GM21528 (cell line): ENCODE results near the gene RAD51B.
"Not testable (repeated sequence)": the region's sequence is repeated elsewhere in the genome, so short reads cannot be mapped to it uniquely, and the experiment has no call there.

Source experiments
- ATAC-seq: cut with Tn5 transposase; IDR thresholded peaks from one replicate; pipeline ENCODE4 v1.9.1; 2021; ENCODE audit warnings: mild to moderate bottlenecking, moderate library complexity; ENCODE audit not compliant: unreplicated experiment, low FRiP score

The RAD51B gene

GRCh38 chr14:68103853-68104252 is 284.3 kb downstream of the RAD51B start:
- ATAC-seq, result no peak

GRCh38 chr14:68104518-68104917 is 284.9 kb downstream of the RAD51B start:
- no peak for ATAC-seq

DNA sequence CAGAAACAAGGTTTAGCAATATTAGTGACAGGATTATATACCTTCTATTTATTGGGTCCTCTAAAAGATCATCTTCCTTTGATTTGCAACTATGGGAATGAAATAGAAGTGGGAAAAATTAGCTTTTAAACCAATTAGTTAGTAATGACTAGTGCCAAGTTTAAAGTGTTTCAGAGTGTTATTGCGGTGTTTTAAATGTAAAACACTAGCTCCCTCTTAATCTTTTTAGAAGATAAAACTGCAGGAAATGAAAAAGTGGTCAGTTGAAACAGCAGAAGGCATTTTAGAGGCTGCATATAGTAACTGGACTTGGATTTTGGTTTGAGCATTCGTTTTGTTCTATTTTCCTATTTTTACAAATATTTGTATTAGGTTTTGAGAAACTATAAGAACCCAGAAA is 286.2 kb downstream of the RAD51B start:
- ATAC-seq, result no peak

DNA sequence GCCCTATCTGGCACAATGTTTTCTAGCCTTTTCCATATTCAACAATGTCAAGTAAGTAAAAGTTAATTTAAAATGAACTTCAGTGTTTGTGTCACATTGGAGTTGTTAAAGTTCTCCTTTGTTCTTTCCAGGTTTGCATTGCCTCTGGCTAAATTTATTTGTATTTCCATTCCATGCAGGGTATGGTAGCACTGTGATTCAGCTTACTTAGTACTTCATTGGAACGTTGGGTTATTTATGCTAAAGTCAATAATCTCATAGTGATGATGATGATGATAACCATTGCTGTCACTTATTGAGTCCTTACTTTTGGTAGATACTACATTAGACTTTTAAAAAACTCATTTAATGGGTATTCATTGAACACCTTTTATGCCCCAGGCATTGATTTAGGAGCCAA is 286.9 kb downstream of the RAD51B start:
- ATAC-seq, result no peak

DNA sequence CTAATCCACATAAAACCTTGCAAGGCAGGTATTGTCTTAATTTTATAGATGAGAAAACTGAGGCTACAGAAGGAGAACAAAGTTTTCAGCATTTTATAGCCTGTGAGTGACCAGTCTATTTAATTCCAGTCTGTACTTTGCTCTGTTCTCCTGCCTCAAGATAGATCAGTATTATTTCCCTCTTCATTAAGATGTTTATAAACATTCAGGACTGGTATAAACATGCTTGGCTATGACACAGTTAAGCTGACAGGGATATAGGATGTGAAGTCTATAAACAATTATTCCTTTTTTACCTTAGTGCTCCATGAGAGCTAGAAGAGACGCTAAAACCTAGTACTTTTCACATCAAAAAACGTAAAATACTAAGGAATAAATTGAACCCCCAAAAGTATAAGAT is 287.3 kb downstream of the RAD51B start:
- ATAC-seq, result no peak

GRCh38 chr14:68109132-68109900 is 289.7 kb downstream of the RAD51B start:
- no peak for ATAC-seq

DNA sequence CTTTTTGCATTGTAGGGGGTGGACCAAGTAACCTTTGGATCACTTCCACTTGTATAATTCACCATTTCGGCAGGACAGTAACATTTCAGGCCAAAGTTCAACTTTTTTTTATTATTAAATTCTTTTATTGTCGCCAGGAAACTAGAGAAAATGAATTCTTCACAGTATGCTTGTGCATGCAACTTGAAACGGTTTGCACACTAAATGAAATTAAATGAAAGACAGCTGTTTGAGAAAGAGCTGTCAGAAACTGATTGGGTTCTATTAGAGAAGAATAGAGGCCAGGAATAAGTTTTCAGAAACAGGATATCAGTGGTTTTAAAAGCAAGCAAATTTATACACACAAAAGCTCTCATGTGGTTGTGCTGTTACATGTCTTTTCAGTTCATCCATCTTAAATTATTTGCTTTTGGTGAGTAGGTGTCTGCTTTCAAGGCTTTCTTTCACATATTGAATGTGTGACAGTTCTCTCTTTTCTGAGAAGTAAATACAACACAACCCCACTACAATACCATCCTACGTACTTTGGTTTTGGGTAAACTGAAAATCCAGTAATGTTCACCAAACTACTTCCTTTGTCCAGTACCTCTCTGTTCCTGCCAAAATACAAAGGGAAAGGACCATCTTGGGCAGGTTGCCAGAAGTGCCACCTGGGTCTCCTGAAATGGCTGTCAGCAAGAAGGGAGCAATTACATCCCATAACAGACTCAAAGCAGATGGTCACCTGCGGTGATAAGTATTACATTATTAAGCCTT is 291.7 kb downstream of the RAD51B start:
- no peak for ATAC-seq

GRCh38 chr14:68111853-68112270 is 292.3 kb downstream of the RAD51B start:
- no peak for ATAC-seq

- no peak for ATAC-seq
These were observed 292.9 kb downstream of the RAD51B start for GRCh38 chr14:68112442-68112841.

DNA sequence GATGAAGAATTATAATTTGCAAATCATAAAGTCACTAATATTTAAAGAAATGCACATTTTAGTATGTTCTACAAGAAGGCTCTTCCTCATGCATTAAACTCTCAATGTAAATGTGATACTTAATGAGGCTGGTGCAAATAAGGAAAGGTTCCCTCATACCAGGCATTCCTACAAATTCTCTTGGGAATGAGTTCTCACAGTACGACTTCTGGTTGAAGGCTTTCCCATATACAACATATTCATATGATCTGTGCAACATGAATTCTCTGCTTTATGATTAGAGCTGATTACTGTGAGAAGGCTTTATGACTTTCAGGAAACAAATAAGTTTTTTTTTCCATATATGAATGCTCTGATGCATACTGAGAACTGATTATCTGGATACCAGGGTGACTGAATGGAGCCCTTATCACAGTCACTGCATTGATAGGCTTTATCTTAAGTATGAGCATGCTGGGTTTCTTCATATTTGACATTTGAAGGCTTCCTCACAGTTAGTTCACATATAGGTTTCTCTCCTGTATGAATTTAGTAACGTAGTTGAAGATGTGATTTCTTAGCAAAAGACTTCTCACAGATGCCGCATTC is 293.9 kb downstream of the RAD51B start:
- no peak for ATAC-seq

DNA sequence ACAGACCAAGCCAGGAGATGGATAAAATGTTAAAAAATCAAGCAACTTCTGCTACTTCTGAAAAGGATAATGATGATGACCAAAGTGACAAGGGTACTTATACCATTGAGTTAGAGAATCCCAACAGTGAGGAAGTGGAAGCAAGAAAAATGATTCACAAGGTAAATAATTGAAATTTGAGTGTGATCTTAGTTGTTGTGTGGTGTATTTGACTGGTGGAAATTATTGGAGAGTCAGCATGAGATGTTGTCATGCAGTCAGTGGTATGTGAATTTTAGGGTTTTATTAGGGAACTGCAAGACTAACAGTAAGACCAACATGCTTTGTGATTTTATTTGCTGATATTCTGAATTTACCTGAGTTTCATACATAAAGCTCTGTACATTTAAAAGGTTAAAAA is 296.4 kb downstream of the RAD51B start:
- ATAC-seq, result not testable (repeated sequence)

GRCh38 chr14:68122651-68123050 is 303.1 kb downstream of the RAD51B start:
- no peak for ATAC-seq

- no peak for ATAC-seq
These were observed 304.5 kb downstream of the RAD51B start for GRCh38 chr14:68124050-68124449.

- no peak for ATAC-seq
These were observed 305.6 kb downstream of the RAD51B start for GRCh38 chr14:68124979-68125731.

- no peak for ATAC-seq
These were observed 307.6 kb downstream of the RAD51B start for GRCh38 chr14:68127166-68127565.

DNA sequence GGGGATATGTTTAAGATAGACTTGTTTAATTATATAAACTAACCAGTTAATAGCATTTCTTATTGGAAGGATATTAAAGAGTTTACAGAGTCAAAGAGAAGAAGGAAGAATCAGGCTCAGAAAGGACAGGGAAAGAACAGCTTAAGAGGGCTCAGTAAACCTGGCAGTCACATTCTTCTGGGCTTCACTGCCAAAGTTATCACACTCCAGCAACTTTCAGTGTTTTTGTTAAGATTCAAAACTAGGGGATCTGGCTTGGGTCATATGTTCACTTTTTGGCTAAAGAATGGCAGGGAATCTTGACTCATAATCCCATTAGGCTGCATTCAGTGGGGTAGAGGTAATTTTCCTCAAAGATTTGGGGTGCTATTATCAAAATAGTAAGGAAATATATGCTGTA is 312.3 kb downstream of the RAD51B start:
- no peak for ATAC-seq

DNA sequence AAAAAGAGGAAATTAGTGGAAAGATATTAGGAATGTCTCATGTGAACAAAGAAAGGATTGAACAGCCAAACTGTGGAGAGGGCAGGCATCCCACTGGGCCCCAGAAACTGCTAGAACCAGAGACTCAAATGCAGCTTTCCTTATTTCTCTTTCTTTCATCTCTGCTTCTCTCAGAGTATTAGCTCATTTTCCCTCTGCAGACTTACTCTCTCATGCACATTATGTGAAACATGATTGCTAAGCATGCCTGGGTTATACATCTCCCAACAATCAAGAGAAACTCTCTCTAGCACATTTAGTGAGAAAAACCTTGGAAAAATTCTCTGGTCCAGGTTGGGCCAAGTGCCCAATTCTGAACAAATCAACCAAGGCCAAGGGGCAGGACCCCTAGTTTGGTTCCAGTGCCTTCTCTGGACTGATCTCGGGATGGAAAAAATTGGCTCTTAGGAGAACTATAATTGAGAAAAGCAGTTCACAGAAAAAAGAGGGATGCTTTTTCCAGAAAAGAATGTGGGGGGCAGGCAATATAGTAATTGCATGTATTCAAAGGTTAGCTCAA is 313.1 kb downstream of the RAD51B start:
- no peak for ATAC-seq

- no peak for ATAC-seq
These were observed 314.3 kb downstream of the RAD51B start for GRCh38 chr14:68133856-68134255.

GRCh38 chr14:68135028-68135427 is 315.4 kb downstream of the RAD51B start:
- no peak for ATAC-seq

DNA sequence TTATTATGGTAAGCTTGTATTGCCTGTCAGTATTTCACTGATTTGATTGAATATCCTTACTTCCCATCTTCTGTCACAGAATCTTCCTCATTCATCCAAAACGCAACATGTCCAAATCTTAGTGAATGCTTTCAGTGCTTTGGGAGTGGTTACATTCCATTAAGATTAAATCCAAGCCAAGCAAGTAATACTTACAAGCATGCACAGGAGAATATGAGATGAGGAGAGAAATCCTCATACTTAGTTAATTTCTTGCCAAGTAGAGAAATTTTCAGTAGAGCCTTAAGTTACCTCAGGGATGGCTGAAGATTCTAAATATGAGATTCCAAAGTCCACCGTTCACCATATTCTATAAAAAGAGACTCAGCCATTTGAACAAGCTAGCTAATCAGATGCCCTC is 316.0 kb downstream of the RAD51B start:
- ATAC-seq, result no peak
